Limb (tissue), 2 donors: ENCODE measurements around the gene GCA.
A peak's percentile ranks its signal among the peaks of the same experiment; 100 is the strongest.

Experiments used
- DNase-seq, 2 donors: peaks; one replicate each; pipeline ENCODE4 v3.0.0-alpha.2; 2016; ENCODE audit errors: extremely low spot score in 2 of 2

The GCA gene

GRCh38 chr2:162343824-162344616 is at the start of gene GCA:
TSS of gene GCA (plus strand) at chr2:162344132. CDS start at chr2:162344249, 117 bp downstream.
- peak; percentile 94 to 95 for DNase-seq

- DNase-seq = no peak
These were observed 48.9 kb upstream of the GCA start for GRCh38 chr2:162295009-162295408.

GRCh38 chr2:162297925-162298552 is 45.9 kb upstream of the GCA start:
- DNase-seq = peak; percentile 55 to 85

GRCh38 chr2:162298669-162299335 is 45.1 kb upstream of the GCA start:
- no peak for DNase-seq

- DNase-seq = no peak
These were observed 43.7 kb upstream of the GCA start for GRCh38 chr2:162300266-162300665.

- DNase-seq = peak; percentile 67 to 85
These were observed 42.7 kb upstream of the GCA start for GRCh38 chr2:162301151-162301804.

- DNase-seq = no peak
These were observed 42.1 kb upstream of the GCA start for GRCh38 chr2:162301877-162302276.

- DNase-seq = no peak
These were observed 38.0 kb upstream of the GCA start for GRCh38 chr2:162305901-162306300.

- no peak for DNase-seq
These were observed 35.0 kb upstream of the GCA start for GRCh38 chr2:162308747-162309503.

GRCh38 chr2:162312853-162313252 is 31.1 kb upstream of the GCA start:
- no peak for DNase-seq

- DNase-seq = no peak
These were observed 28.0 kb upstream of the GCA start for GRCh38 chr2:162315938-162316337.

GRCh38 chr2:162316590-162316989 is 27.3 kb upstream of the GCA start:
- no peak for DNase-seq

GRCh38 chr2:162317058-162317742 is 26.7 kb upstream of the GCA start:
- no peak for DNase-seq

GRCh38 chr2:162317861-162318327 is 26.0 kb upstream of the GCA start:
- no peak for DNase-seq

- DNase-seq = peak; percentile 60 to 62
These were observed 25.4 kb upstream of the GCA start, which contains the start of gene IFIH1 for GRCh38 chr2:162318328-162319180. TSS of gene IFIH1 (minus strand) at chr2:162318684. CDS start at chr2:162318307, 377 bp downstream.

- DNase-seq = no peak
These were observed 22.9 kb upstream of the GCA start for GRCh38 chr2:162320864-162321517.

- no peak for DNase-seq
These were observed 19.0 kb upstream of the GCA start for GRCh38 chr2:162324953-162325352.

GRCh38 chr2:162327134-162327769 is 16.7 kb upstream of the GCA start:
- DNase-seq = no peak
